SK-N-MC (cell line): ENCODE data around the gene RTL10.
A peak's percentile ranks its signal among the peaks of the same experiment; 100 is the strongest.

Source experiments
- DNase-seq: peaks from one replicate; pipeline ENCODE4 v3.0.0-alpha.2; 2011; ENCODE audit warnings: low read depth, low spot score
- H3K27ac ChIP-seq: fragments of 200-600 bp; sonication (generic); 2 replicates; pipeline ENCODE4 v1.5.1; 2016; ENCODE audit warnings: mixed run types
- H3K36me3 ChIP-seq: fragments of 200-600 bp; sonication (generic); 2 replicates; pipeline ENCODE4 v1.6.1; 2017; ENCODE audit warnings: antibody characterized with exemption, low read length, mixed read lengths; ENCODE audit not compliant: insufficient read depth
- H3K4me3 ChIP-seq: fragments of 200-600 bp; sonication (generic); 2 replicates; pipeline ENCODE4 v1.5.1; 2016
- H3K9ac ChIP-seq: fragments of 200-600 bp; sonication (generic); 2 replicates; pipeline ENCODE4 v1.8.0; 2017; ENCODE audit warnings: mixed run types, mixed read lengths; ENCODE audit not compliant: insufficient read length
- H3K9me3 ChIP-seq: fragments of 200-600 bp; sonication (generic); 2 replicates; pipeline ENCODE4 v1.6.1; 2017; ENCODE audit warnings: low read depth, mild to moderate bottlenecking, antibody characterized with exemption, low read length, moderate library complexity, mixed read lengths
- EZH2 ChIP-seq: fragments of 200-600 bp; sonication (generic); IDR thresholded peaks from one replicate; pipeline ENCODE4 v1.6.1; 2017; ENCODE audit warnings: antibody characterized with exemption
- FOXP2 ChIP-seq: optimal IDR thresholded peaks from 2 replicates; pipeline ENCODE3; 2011; ENCODE audit warnings: mild to moderate bottlenecking, moderate library complexity; ENCODE audit not compliant: insufficient read depth; ENCODE audit errors: extremely low read length, control extremely low read depth
- POLR2AphosphoS5 ChIP-seq: IDR thresholded peaks from 2 replicates; pipeline ENCODE4 v1.6.1; 2012; ENCODE audit warnings: mild to moderate bottlenecking, low read depth, low read length, borderline replicate concordance

RTL10 gene

GRCh38 chr22:19898831-19899567, 44.3 kb upstream of the RTL10 start:
- Histone ChIP-seq H3K36me3 (no peaks in the 10 kb centered on the region), H3K27ac (no peak overlapping the region), H3K4me3 (no peak overlapping the region), H3K9me3 (no peaks in the 10 kb centered on the region), H3K9ac (no peak overlapping the region)
- DNase-seq, result no peak
- TF ChIP-seq EZH2 (no peak), FOXP2 (no peak), POLR2AphosphoS5 (no peak)

- Histone ChIP-seq H3K4me3 (no peak overlapping the region), H3K9me3 (no peaks in the 10 kb centered on the region), H3K9ac (no peak overlapping the region), H3K27ac (no peak overlapping the region), H3K36me3 (no peaks in the 10 kb centered on the region)
- DNase-seq, result no peak
- TF ChIP-seq POLR2AphosphoS5 (no peak), FOXP2 (no peak), EZH2 (no peak)
These were observed 43.5 kb upstream of the RTL10 start for GRCh38 chr22:19898145-19898544.

- TF ChIP-seq POLR2AphosphoS5 (no peak), EZH2 (no peak), FOXP2 (no peak)
- DNase-seq, result no peak
- H3K9ac ChIP-seq, result no peak overlapping the region
- no peaks in the 10 kb centered on the region for H3K36me3 ChIP-seq
- H3K27ac ChIP-seq, result no peak overlapping the region
- H3K9me3 ChIP-seq, result no peaks in the 10 kb centered on the region
- no peak overlapping the region for H3K4me3 ChIP-seq
These were observed 43.1 kb upstream of the RTL10 start for GRCh38 chr22:19897726-19898125.

- Histone ChIP-seq H3K9ac (no peak overlapping the region), H3K27ac (no peak overlapping the region)
These were observed 42.1 kb upstream of the RTL10 start for GRCh38 chr22:19896665-19897355.

GRCh38 chr22:19895160-19895849, 40.6 kb upstream of the RTL10 start:
- no peak overlapping the region for H3K27ac ChIP-seq
- no peak for DNase-seq
- TF ChIP-seq POLR2AphosphoS5, result no peak
- TF ChIP-seq FOXP2, result no peak
- TF ChIP-seq EZH2, result no peak
- H3K4me3 ChIP-seq, result no peak overlapping the region
- H3K9ac ChIP-seq, result no peak overlapping the region
- no peaks in the 10 kb centered on the region for H3K9me3 ChIP-seq
- no peaks in the 10 kb centered on the region for H3K36me3 ChIP-seq

More at GRCh38 chr22:19896665-19897355, 42.1 kb upstream of the RTL10 start:
- no peaks in the 10 kb centered on the region for H3K36me3 ChIP-seq
- TF ChIP-seq EZH2 (no peak), POLR2AphosphoS5 (no peak)
- DNase-seq, result no peak
- H3K4me3 ChIP-seq, result no peak overlapping the region
- H3K9me3 ChIP-seq, result no peaks in the 10 kb centered on the region

GRCh38 chr22:19893363-19893762, 38.7 kb upstream of the RTL10 start:
- no peaks in the 10 kb centered on the region for H3K9me3 ChIP-seq
- TF ChIP-seq POLR2AphosphoS5 (no peak), FOXP2 (no peak), EZH2 (no peak)
- no peaks in the 10 kb centered on the region for H3K36me3 ChIP-seq
- H3K27ac ChIP-seq, result no peak overlapping the region
- H3K4me3 ChIP-seq, result no peak overlapping the region
- no peak for DNase-seq
- H3K9ac ChIP-seq, result no peak overlapping the region

GRCh38 chr22:19892925-19893324, 38.3 kb upstream of the RTL10 start:
- Histone ChIP-seq H3K4me3 (no peak overlapping the region), H3K9ac (no peak overlapping the region), H3K9me3 (no peaks in the 10 kb centered on the region), H3K36me3 (no peaks in the 10 kb centered on the region), H3K27ac (no peak overlapping the region)
- DNase-seq, result no peak
- no peak for TF ChIP-seq POLR2AphosphoS5

- Histone ChIP-seq H3K36me3 (no peaks in the 10 kb centered on the region), H3K9me3 (no peaks in the 10 kb centered on the region), H3K27ac (no peak overlapping the region), H3K9ac (peak overlapping the region; percentile 23), H3K4me3 (peak overlapping the region; percentile 31)
- TF ChIP-seq EZH2 (no peak), POLR2AphosphoS5 (no peak), FOXP2 (no peak)
- no peak for DNase-seq
These were observed 37.7 kb upstream of the RTL10 start for GRCh38 chr22:19892257-19892879.
